WTC11 (cell line): Measurements from ENCODE around the gene FGR.

Source experiments
- CREB1 ChIP-seq: sonication (generic); formaldehyde crosslinking; IDR thresholded peaks from 2 replicates; pipeline ENCODE4 v1.8.0; 2023; ENCODE audit warnings: mild to moderate bottlenecking, missing genetic modification reagents
- FOXP1 ChIP-seq: sonication (generic); formaldehyde crosslinking; IDR thresholded peaks from 2 replicates; pipeline ENCODE4 v1.8.0; 2022; ENCODE audit warnings: missing genetic modification reagents, mild to moderate bottlenecking, moderate library complexity, borderline replicate concordance
- JUN ChIP-seq: sonication (generic); formaldehyde crosslinking; IDR thresholded peaks from 2 replicates; pipeline ENCODE4 v1.8.0; 2023; ENCODE audit warnings: mild to moderate bottlenecking, missing genetic modification reagents
- TCF7 ChIP-seq: sonication (generic); formaldehyde crosslinking; IDR thresholded peaks from 2 replicates; pipeline ENCODE4 v1.8.0; 2022; ENCODE audit warnings: mild to moderate bottlenecking, low read depth, missing genetic modification reagents, moderate library complexity
- TEAD4 ChIP-seq: sonication (generic); formaldehyde crosslinking; IDR thresholded peaks from 2 replicates; pipeline ENCODE4 v1.8.0; 2022; ENCODE audit warnings: mild to moderate bottlenecking, missing genetic modification reagents
- TF ChIP-seq, protein P1 (sequence below): fragments of 200-600 bp; IDR thresholded peaks from 2 replicates; pipeline ENCODE4 v1.8.0; 2022; ENCODE audit warnings: antibody characterized with exemption
- TF ChIP-seq, protein P2 (sequence below): fragments of 250-450 bp; sonication (Bioruptor Pico); IDR thresholded peaks from 2 replicates; pipeline ENCODE4 v1.9.0; 2021; ENCODE audit warnings: moderate library complexity, mild to moderate bottlenecking, inconsistent platforms, borderline replicate concordance
- TF ChIP-seq, protein P3 (sequence below): sonication (generic); formaldehyde crosslinking; IDR thresholded peaks from 2 replicates; pipeline ENCODE4 v1.8.0; 2023; ENCODE audit warnings: mild to moderate bottlenecking, missing genetic modification reagents
- TF ChIP-seq, protein P4 (sequence below): sonication (generic); formaldehyde crosslinking; IDR thresholded peaks from 2 replicates; pipeline ENCODE4 v1.8.1; 2023; ENCODE audit warnings: mild to moderate bottlenecking, missing genetic modification reagents

DNA sequence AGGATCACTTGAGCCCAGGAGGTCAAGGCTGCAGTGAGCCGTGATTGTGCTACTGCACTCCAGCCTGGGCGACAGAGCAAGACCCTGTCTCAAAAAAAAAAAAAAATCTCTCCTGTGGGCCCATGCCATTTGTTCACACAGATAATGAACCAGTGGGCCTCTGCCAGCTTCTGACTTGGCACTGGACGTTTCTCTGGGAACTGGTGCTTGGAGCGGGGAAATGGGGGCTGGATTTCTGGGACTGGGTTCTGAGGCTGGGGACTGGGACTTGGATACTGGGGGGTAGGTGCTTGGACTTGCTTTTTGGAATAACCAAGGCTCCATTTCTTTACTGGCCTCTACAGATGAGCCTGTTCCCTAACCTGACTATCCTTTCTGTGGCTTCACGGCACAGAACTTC, 27.3 kb upstream of the FGR start:
- no peak for TF ChIP-seq TCF7 (CRISPR knock-in tag)
- TF ChIP-seq, protein P1, sequence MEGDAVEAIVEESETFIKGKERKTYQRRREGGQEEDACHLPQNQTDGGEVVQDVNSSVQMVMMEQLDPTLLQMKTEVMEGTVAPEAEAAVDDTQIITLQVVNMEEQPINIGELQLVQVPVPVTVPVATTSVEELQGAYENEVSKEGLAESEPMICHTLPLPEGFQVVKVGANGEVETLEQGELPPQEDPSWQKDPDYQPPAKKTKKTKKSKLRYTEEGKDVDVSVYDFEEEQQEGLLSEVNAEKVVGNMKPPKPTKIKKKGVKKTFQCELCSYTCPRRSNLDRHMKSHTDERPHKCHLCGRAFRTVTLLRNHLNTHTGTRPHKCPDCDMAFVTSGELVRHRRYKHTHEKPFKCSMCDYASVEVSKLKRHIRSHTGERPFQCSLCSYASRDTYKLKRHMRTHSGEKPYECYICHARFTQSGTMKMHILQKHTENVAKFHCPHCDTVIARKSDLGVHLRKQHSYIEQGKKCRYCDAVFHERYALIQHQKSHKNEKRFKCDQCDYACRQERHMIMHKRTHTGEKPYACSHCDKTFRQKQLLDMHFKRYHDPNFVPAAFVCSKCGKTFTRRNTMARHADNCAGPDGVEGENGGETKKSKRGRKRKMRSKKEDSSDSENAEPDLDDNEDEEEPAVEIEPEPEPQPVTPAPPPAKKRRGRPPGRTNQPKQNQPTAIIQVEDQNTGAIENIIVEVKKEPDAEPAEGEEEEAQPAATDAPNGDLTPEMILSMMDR = no peak
- no peak for TF ChIP-seq CREB1 (CRISPR knock-in tag)
- TF ChIP-seq, protein P2, sequence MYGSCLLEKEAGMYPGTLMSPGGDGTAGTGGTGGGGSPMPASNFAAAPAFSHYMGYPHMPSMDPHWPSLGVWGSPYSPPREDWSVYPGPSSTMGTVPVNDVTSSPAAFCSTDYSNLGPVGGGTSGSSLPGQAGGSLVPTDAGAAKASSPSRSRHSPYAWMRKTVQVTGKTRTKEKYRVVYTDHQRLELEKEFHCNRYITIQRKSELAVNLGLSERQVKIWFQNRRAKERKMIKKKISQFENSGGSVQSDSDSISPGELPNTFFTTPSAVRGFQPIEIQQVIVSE = no peak
- TF ChIP-seq, protein P3, sequence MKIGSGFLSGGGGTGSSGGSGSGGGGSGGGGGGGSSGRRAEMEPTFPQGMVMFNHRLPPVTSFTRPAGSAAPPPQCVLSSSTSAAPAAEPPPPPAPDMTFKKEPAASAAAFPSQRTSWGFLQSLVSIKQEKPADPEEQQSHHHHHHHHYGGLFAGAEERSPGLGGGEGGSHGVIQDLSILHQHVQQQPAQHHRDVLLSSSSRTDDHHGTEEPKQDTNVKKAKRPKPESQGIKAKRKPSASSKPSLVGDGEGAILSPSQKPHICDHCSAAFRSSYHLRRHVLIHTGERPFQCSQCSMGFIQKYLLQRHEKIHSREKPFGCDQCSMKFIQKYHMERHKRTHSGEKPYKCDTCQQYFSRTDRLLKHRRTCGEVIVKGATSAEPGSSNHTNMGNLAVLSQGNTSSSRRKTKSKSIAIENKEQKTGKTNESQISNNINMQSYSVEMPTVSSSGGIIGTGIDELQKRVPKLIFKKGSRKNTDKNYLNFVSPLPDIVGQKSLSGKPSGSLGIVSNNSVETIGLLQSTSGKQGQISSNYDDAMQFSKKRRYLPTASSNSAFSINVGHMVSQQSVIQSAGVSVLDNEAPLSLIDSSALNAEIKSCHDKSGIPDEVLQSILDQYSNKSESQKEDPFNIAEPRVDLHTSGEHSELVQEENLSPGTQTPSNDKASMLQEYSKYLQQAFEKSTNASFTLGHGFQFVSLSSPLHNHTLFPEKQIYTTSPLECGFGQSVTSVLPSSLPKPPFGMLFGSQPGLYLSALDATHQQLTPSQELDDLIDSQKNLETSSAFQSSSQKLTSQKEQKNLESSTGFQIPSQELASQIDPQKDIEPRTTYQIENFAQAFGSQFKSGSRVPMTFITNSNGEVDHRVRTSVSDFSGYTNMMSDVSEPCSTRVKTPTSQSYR (CRISPR knock-in tag) = no peak
- TF ChIP-seq, protein P4, sequence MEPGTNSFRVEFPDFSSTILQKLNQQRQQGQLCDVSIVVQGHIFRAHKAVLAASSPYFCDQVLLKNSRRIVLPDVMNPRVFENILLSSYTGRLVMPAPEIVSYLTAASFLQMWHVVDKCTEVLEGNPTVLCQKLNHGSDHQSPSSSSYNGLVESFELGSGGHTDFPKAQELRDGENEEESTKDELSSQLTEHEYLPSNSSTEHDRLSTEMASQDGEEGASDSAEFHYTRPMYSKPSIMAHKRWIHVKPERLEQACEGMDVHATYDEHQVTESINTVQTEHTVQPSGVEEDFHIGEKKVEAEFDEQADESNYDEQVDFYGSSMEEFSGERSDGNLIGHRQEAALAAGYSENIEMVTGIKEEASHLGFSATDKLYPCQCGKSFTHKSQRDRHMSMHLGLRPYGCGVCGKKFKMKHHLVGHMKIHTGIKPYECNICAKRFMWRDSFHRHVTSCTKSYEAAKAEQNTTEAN (CRISPR knock-in tag) = no peak
- no peak for TF ChIP-seq JUN (CRISPR knock-in tag)
- no peak for TF ChIP-seq TEAD4 (CRISPR knock-in tag)
- no peak for TF ChIP-seq FOXP1 (CRISPR knock-in tag)
